K562 (cell line): Measurements from ENCODE around the gene AVPI1. TPM values are rescaled to one million over a fixed set of nuclear protein-coding genes. Genes with fewer than 3 reads are reported as not detected.

ENCODE experiments used
- ADNP ChIP-seq: fragments of 200-800 bp; sonication (Bioruptor generic); IDR thresholded peaks from 2 replicates; pipeline ENCODE4 v1.6.1; 2016; ENCODE audit warnings: missing genetic modification characterization, missing compliant biosample characterization
- ARID3B ChIP-seq: fragments of 250-450 bp; sonication (Bioruptor Pico); IDR thresholded peaks from 2 replicates; pipeline ENCODE4 v1.4.0; 2020; ENCODE audit warnings: borderline replicate concordance
- E2F6 ChIP-seq, 2 experiments: IDR thresholded peaks; 2 replicates each; pipeline ENCODE4 v1.6.1; 2011; ENCODE audit warnings: borderline replicate concordance in 1 of 2, control low read depth in 1 of 2, low read depth in 1 of 2, low read length in 1 of 2, mild to moderate bottlenecking in 1 of 2, mixed read lengths in 1 of 2, moderate library complexity in 1 of 2; ENCODE audit not compliant: insufficient read depth in 1 of 2, insufficient read length in 1 of 2, poor library complexity in 1 of 2, severe bottlenecking in 1 of 2; ENCODE audit errors: extremely low read depth in 1 of 2
- HNRNPK ChIP-seq: fragments of 200-400 bp; formaldehyde crosslinking; IDR thresholded peaks from one replicate; pipeline ENCODE4 v1.6.1; 2018; ENCODE audit warnings: mild to moderate bottlenecking, low read depth, low read length; ENCODE audit not compliant: poor library complexity, severe bottlenecking
- JUN ChIP-seq, 2 experiments: sonication (generic) in 1 of 2; formaldehyde crosslinking in 1 of 2; IDR thresholded peaks; 2 replicates each; pipeline versions ENCODE4 v1.6.1 to v1.8.0; 2012 to 2022; ENCODE audit warnings: borderline replicate concordance in 2 of 2, mild to moderate bottlenecking in 2 of 2, improper control_type of control experiment in 1 of 2, low read depth in 1 of 2, low read length in 1 of 2, missing genetic modification reagents in 1 of 2
- KDM1A ChIP-seq, 2 experiments: fragments of 450-650 bp; IDR thresholded peaks; 2 replicates each; pipeline ENCODE4 v1.6.1; 2016; ENCODE audit warnings: mild to moderate bottlenecking in 2 of 2
- NR2C2 ChIP-seq, 2 experiments: fragments of 200-800 bp in 1 of 2; sonication (Bioruptor generic) in 1 of 2; sonication (generic) in 1 of 2; formaldehyde crosslinking in 1 of 2; IDR thresholded peaks; 2 replicates each; pipeline versions ENCODE4 v1.6.1 to v1.8.0; 2016 to 2022; ENCODE audit warnings: mild to moderate bottlenecking in 1 of 2, missing compliant biosample characterization in 1 of 2, missing genetic modification characterization in 1 of 2, missing genetic modification reagents in 1 of 2
- PTBP1 ChIP-seq: fragments of 200-400 bp; formaldehyde crosslinking; IDR thresholded peaks from 2 replicates; pipeline ENCODE4 v1.6.1; 2017; ENCODE audit warnings: low read depth, low read length
- RCOR1 ChIP-seq, 2 experiments: IDR thresholded peaks; 2 replicates each; pipeline ENCODE4 v1.6.1; 2012; ENCODE audit warnings: low read depth in 2 of 2, low read length in 2 of 2, borderline replicate concordance in 1 of 2, improper control_type of control experiment in 1 of 2
- SMARCB1 ChIP-seq: IDR thresholded peaks from 2 replicates; pipeline ENCODE4 v1.6.1; 2011; ENCODE audit warnings: improper control_type of control experiment, low read depth; ENCODE audit not compliant: insufficient read length
- SPI1 ChIP-seq: IDR thresholded peaks from 2 replicates; pipeline ENCODE4 v1.6.1; 2011; ENCODE audit warnings: low read depth, low read length, control low read depth, borderline replicate concordance
- TAF1 ChIP-seq: IDR thresholded peaks from 2 replicates; pipeline ENCODE4 v1.6.1; 2011; ENCODE audit warnings: mild to moderate bottlenecking, low read length, moderate library complexity; ENCODE audit not compliant: insufficient read depth, control insufficient read depth, severe bottlenecking; ENCODE audit errors: extremely low read depth
- TOE1 ChIP-seq, 2 experiments: fragments of 450-650 bp in 1 of 2; sonication (generic) in 1 of 2; formaldehyde crosslinking in 1 of 2; IDR thresholded peaks; 2 replicates each; pipeline versions ENCODE4 v1.7.1 to v1.8.0; 2016 to 2022; ENCODE audit warnings: borderline replicate concordance in 2 of 2, mild to moderate bottlenecking in 2 of 2, antibody characterized with exemption in 1 of 2, inconsistent platforms in 1 of 2, low read depth in 1 of 2, missing genetic modification reagents in 1 of 2, moderate library complexity in 1 of 2
- ZFP91 ChIP-seq: sonication (generic); formaldehyde crosslinking; IDR thresholded peaks from 2 replicates; pipeline ENCODE4 v1.8.0; 2022; ENCODE audit warnings: mild to moderate bottlenecking, missing genetic modification reagents
- ZNF592 ChIP-seq: fragments of 450-650 bp; IDR thresholded peaks from 2 replicates; pipeline ENCODE4 v1.6.1; 2017; ENCODE audit warnings: antibody characterized with exemption, mild to moderate bottlenecking
- polyA plus RNA-seq, 8 experiments: library from polyadenylated mRNA; depleted of rRNA in 4 of 8; stranded (reverse) in 5 of 8; unstranded in 3 of 8; fragments of >200 nt; fragmentation: Nextera tagmentation in 2 of 8; fragmentation: Illumina TruSeq in 1 of 8; extraction: Ambion mirVana in 2 of 8; extraction: Trizol in 1 of 8; gene quantifications; 2 replicates each; pipeline versions ENCODE4 v1.2.1 to v1.2.3, GENCODE V29; 2011 to 2014; ENCODE audit warnings: inconsistent platforms in 1 of 8, missing spikeins in 1 of 8
- total RNA-seq, 7 experiments: library from RNA; depleted of rRNA in 6 of 7; stranded (reverse); fragments of >200 nt in 6 of 7; fragmentation: Illumina TruSeq in 2 of 7; extraction: Trizol in 2 of 7; gene quantifications; 2 replicates each; pipeline versions ENCODE4 v1.2.1 to v1.2.3, GENCODE V29; 2011 to 2021; ENCODE audit warnings: low replicate concordance in 1 of 7

Gene AVPI1
- total and polyA plus RNA-seq, 9 of the 15 experiments (the other 6 are each of a cell fraction or from before 2014, with no cell fraction given) = 0.90 to 10.4 (median 7.4) TPM

- no peak for TF ChIP-seq ZNF592
- no peak for TF ChIP-seq ZFP91 (CRISPR knock-in tag)
- TF ChIP-seq RCOR1 (IDR thresholded peaks at IDR 0.05; ENCODE audit: borderline replicate concordance in 1 of 2, low read depth in 2 of 2, low read length in 2 of 2) = peak in 1 of 2 experiments; percentile 47; a peak in 1 of 4 replicates
- no peak for TF ChIP-seq NR2C2 (CRISPR knock-in tag; IDR thresholded peaks at IDR 0.05)
- no peak for TF ChIP-seq NR2C2 (tag; IDR thresholded peaks at IDR 0.05)
- no peak for TF ChIP-seq JUN (IDR thresholded peaks at IDR 0.05; ENCODE audit: borderline replicate concordance, low read depth, low read length)
- TF ChIP-seq JUN (CRISPR knock-in tag; IDR thresholded peaks at IDR 0.05; ENCODE audit: borderline replicate concordance) = no peak
- no peak for TF ChIP-seq ARID3B (CRISPR knock-in tag)
- peak in 1 of 2 experiments; percentile 25 for TF ChIP-seq E2F6 (IDR thresholded peaks at IDR 0.05; ENCODE audit: borderline replicate concordance in 1 of 2, extremely low read depth in 1 of 2, insufficient read depth in 1 of 2, insufficient read length in 1 of 2, low read depth in 1 of 2, low read length in 1 of 2, poor library complexity in 1 of 2, severe bottlenecking in 1 of 2)
- TF ChIP-seq SMARCB1 = no peak
- no peak for TF ChIP-seq TAF1
- 0 out of 2 replicates have a peak, but pooled peaks have one; percentile 62 for TF ChIP-seq PTBP1
- TF ChIP-seq KDM1A (IDR thresholded peaks at IDR 0.05) = peak; percentile 27 to 69; a peak in 2 of 4 replicates
- TF ChIP-seq HNRNPK = no peak
- TF ChIP-seq ADNP = peak; percentile 69; the same call in 1 of the 2 replicates
- TF ChIP-seq SPI1 = no peak
- TF ChIP-seq TOE1 (IDR thresholded peaks at IDR 0.05; ENCODE audit: borderline replicate concordance) = no peak
- TF ChIP-seq TOE1 (CRISPR knock-in tag; IDR thresholded peaks at IDR 0.05; ENCODE audit: borderline replicate concordance, low read depth) = no peak
Measured at GRCh38 chr10:97686301-97686961, 610 bp downstream of the AVPI1 start (continued).
